Prostate gland (tissue), 2 donors: Measurements from ENCODE around the gene CAPZA2.

Experiments used
- POLR2A ChIP-seq: fragments of 450-650 bp; IDR thresholded peaks from one replicate; pipeline ENCODE4 v1.6.1; 2016; ENCODE audit warnings: antibody characterized with exemption, mild to moderate bottlenecking
- POLR2AphosphoS5 ChIP-seq: sonication (generic); formaldehyde crosslinking; IDR thresholded peaks from one replicate; pipeline ENCODE4 v1.6.1; 2017; ENCODE audit warnings: antibody characterized with exemption
- TF ChIP-seq, protein P1 (sequence below), 4 experiments: fragments of 200-600 bp in 2 of 4; fragments of 450-650 bp in 2 of 4; sonication (generic) in 2 of 4; IDR thresholded peaks; 1 replicate in 3 of 4; 2 replicates in 1 of 4; pipeline ENCODE4 v1.5.1; 2016 to 2019; ENCODE audit warnings: antibody characterized with exemption in 4 of 4, mild to moderate bottlenecking in 2 of 4, moderate library complexity in 2 of 4

DNA sequence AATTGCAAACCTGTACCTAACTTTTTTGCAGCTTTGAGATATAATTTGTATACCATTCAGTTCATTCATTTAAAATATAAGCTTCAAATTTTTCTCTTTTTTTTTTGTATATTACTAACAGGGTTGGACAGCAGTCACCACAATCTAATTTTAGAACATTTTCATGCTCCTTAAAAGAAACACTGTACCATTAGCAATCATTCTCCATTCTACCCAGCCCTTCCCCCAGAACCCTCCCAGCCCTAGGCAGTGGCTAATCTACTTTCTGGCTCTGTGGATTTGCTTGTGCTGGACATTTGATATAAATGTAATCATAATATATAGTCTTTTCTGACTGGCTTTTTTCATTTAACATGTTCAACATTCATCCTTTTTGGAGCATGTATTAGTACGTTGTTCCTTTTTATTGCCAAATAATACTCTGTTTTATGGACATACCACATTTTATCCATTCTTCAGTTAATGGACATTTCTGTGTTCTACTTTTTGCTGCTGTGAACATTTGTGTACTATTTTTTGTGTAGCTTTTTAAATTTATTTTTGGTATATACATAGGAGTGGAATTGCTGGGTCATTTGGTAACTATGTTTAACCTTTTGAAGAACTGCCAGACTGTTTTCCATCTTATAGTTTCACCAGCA is 50.0 kb downstream of the CAPZA2 start:
- TF ChIP-seq, protein P1, sequence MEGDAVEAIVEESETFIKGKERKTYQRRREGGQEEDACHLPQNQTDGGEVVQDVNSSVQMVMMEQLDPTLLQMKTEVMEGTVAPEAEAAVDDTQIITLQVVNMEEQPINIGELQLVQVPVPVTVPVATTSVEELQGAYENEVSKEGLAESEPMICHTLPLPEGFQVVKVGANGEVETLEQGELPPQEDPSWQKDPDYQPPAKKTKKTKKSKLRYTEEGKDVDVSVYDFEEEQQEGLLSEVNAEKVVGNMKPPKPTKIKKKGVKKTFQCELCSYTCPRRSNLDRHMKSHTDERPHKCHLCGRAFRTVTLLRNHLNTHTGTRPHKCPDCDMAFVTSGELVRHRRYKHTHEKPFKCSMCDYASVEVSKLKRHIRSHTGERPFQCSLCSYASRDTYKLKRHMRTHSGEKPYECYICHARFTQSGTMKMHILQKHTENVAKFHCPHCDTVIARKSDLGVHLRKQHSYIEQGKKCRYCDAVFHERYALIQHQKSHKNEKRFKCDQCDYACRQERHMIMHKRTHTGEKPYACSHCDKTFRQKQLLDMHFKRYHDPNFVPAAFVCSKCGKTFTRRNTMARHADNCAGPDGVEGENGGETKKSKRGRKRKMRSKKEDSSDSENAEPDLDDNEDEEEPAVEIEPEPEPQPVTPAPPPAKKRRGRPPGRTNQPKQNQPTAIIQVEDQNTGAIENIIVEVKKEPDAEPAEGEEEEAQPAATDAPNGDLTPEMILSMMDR (IDR thresholded peaks at IDR 0.05), result no peak
- TF ChIP-seq POLR2AphosphoS5 (no peak), POLR2A (no peak)
